Keratinocyte (primary cell): ENCODE data around the gene ITGBL1. TPM values are rescaled to one million over a fixed set of nuclear protein-coding genes. Genes with fewer than 3 reads are reported as not detected.

Experiments
- DNase-seq: peaks from one replicate; pipeline ENCODE4 v3.0.0-alpha.2; 2011; ENCODE audit warnings: low read depth, missing footprints, low spot score
- FAIRE-seq: peaks from 2 replicates; lab custom pipeline; 2011; peaks lifted over from hg19 to GRCh38; lab: Jason Lieb, UNC
- H2AFZ ChIP-seq: 2 replicates; pipeline ENCODE4 v1.6.0; 2012; ENCODE audit warnings: low read length, control low read depth, inconsistent platforms; ENCODE audit not compliant: control insufficient read depth
- H3K27ac ChIP-seq: 2 replicates; pipeline ENCODE4 v1.5.1; 2011; ENCODE audit warnings: low read length; ENCODE audit not compliant: control insufficient read depth, insufficient read depth
- H3K27me3 ChIP-seq: 3 replicates; pipeline ENCODE4 v1.6.0; 2011; ENCODE audit warnings: low read length; ENCODE audit not compliant: control insufficient read depth, insufficient read depth; ENCODE audit errors: extremely low read depth
- H3K36me3 ChIP-seq, 2 experiments: 2 replicates in 1 of 2; 3 replicates in 1 of 2; pipeline ENCODE4 v1.5.1; 2011; ENCODE audit warnings: low read length in 2 of 2, mild to moderate bottlenecking in 1 of 2; ENCODE audit not compliant: control insufficient read depth in 2 of 2, insufficient read depth in 2 of 2; ENCODE audit errors: extremely low read depth in 1 of 2
- H3K4me1 ChIP-seq: 3 replicates; pipeline ENCODE4 v1.5.1; 2011; ENCODE audit warnings: low read length; ENCODE audit not compliant: control insufficient read depth, insufficient read depth; ENCODE audit errors: extremely low read depth
- H3K4me2 ChIP-seq: 3 replicates; pipeline ENCODE4 v1.6.0; 2011; ENCODE audit warnings: low read depth, low read length; ENCODE audit not compliant: control insufficient read depth, insufficient read depth; ENCODE audit errors: extremely low read depth
- H3K4me3 ChIP-seq, 3 experiments: fragments of 200-600 bp in 1 of 3; sonication (generic) in 1 of 3; 2 replicates in 2 of 3; 3 replicates in 1 of 3; pipeline ENCODE4 v1.5.1; 2011 to 2016; ENCODE audit warnings: low read length in 3 of 3, mild to moderate bottlenecking in 3 of 3, control low read depth in 2 of 3, inconsistent platforms in 1 of 3, low read depth in 1 of 3, mixed read lengths in 1 of 3, mixed run types in 1 of 3, moderate library complexity in 1 of 3; ENCODE audit not compliant: control insufficient read depth in 2 of 3, insufficient read depth in 2 of 3; ENCODE audit errors: extremely low read depth in 1 of 3
- H3K79me2 ChIP-seq: 2 replicates; pipeline ENCODE4 v1.6.0; 2012; ENCODE audit warnings: low read length; ENCODE audit not compliant: control insufficient read depth, insufficient read depth
- H3K9ac ChIP-seq: 3 replicates; pipeline ENCODE4 v1.6.0; 2011; ENCODE audit warnings: low read length; ENCODE audit not compliant: control insufficient read depth, insufficient read depth; ENCODE audit errors: extremely low read depth
- H3K9me1 ChIP-seq: 3 replicates; pipeline ENCODE4 v1.6.0; 2011; ENCODE audit warnings: low read length; ENCODE audit not compliant: control insufficient read depth, insufficient read depth; ENCODE audit errors: extremely low read depth
- H3K9me3 ChIP-seq: 2 replicates; pipeline ENCODE4 v1.5.1; 2012; ENCODE audit warnings: low read depth, low read length; ENCODE audit not compliant: control insufficient read depth
- H4K20me1 ChIP-seq: 3 replicates; pipeline ENCODE4 v1.6.0; 2011; ENCODE audit warnings: low read length; ENCODE audit not compliant: control insufficient read depth, insufficient read depth; ENCODE audit errors: extremely low read depth
- EZH2 ChIP-seq: IDR thresholded peaks from one replicate; pipeline ENCODE4 v1.6.1; 2012; ENCODE audit warnings: inconsistent platforms, mild to moderate bottlenecking, low read length, moderate library complexity
- dilution Hi-C: fragments of 300-500 bp; cut with MboI; formaldehyde crosslinking; loops from one replicate; pipeline ENCODE4 v1.7.0; 2020; ENCODE audit warnings: low sequenced_read_pairs; ENCODE audit not compliant: extremely low pct_ligation_motif_present
- polyA plus RNA-seq, 5 experiments: library from polyadenylated mRNA; depleted of rRNA in 3 of 5; stranded (reverse) in 3 of 5; stranded (forward) in 1 of 5; unstranded in 1 of 5; fragments of >200 nt; gene quantifications; 1 replicate in 1 of 5; 2 replicates in 3 of 5; 3 replicates in 1 of 5; pipeline versions ENCODE4 v1.2.1 to v1.2.3, GENCODE V29; 2011 to 2012; ENCODE audit warnings: missing spikeins in 2 of 5, low read depth in 1 of 5, low replicate concordance in 1 of 5
- TF ChIP-seq, protein P1 (sequence below), 3 experiments: IDR thresholded peaks in 1 of 3; conservative IDR thresholded peaks in 1 of 3; optimal IDR thresholded peaks in 1 of 3; 2 replicates in 2 of 3; 3 replicates in 1 of 3; pipeline versions ENCODE3 to v1.5.1; 2011; ENCODE audit warnings: low read length in 3 of 3, mild to moderate bottlenecking in 3 of 3, moderate library complexity in 2 of 3, control low read depth in 1 of 3, inconsistent platforms in 1 of 3; ENCODE audit not compliant: insufficient read depth in 2 of 3; ENCODE audit errors: extremely low read depth in 1 of 3

ITGBL1 gene
- polyA plus RNA-seq, 1 donor (not counting 4 experiments of a cell fraction or from before 2014, with no cell fraction given), result 2.1 TPM

DNA sequence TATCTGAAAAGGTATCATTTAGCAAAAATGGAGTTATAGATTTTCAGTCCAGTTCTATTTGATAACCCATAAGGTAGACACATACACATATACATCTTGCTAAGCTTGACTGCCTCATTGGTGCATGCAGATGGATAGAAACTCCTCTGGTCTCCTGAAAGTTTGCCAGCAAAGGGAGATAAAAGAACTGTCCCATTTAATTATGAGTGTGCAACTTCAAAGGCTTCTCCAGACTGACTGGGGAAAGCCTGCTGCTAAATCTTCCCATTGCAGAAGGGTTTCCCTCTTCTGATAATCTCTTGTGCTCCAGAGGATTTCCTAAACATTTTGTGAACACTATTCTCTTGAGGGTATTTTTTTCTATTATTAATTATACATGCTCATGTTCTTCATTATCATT, 131.9 kb downstream of the ITGBL1 start:
- H3K9me1 ChIP-seq, result no peaks in the 10 kb centered on the region
- H2AFZ ChIP-seq, result no peak overlapping the region
- TF ChIP-seq EZH2, result no peak
- TF ChIP-seq, protein P1, sequence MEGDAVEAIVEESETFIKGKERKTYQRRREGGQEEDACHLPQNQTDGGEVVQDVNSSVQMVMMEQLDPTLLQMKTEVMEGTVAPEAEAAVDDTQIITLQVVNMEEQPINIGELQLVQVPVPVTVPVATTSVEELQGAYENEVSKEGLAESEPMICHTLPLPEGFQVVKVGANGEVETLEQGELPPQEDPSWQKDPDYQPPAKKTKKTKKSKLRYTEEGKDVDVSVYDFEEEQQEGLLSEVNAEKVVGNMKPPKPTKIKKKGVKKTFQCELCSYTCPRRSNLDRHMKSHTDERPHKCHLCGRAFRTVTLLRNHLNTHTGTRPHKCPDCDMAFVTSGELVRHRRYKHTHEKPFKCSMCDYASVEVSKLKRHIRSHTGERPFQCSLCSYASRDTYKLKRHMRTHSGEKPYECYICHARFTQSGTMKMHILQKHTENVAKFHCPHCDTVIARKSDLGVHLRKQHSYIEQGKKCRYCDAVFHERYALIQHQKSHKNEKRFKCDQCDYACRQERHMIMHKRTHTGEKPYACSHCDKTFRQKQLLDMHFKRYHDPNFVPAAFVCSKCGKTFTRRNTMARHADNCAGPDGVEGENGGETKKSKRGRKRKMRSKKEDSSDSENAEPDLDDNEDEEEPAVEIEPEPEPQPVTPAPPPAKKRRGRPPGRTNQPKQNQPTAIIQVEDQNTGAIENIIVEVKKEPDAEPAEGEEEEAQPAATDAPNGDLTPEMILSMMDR (optimal IDR thresholded peaks at IDR 0.05 in 1 of 3, IDR thresholded peaks at IDR 0.05 in 1 of 3, conservative IDR thresholded peaks at IDR 0.05 in 1 of 3; ENCODE audit: extremely low read depth in 1 of 3, insufficient read depth in 2 of 3, low read length in 3 of 3), result no peak
- H3K4me3 ChIP-seq, result no peak overlapping the region
- H3K4me1 ChIP-seq, result no peaks in the 10 kb centered on the region
- H3K27me3 ChIP-seq, result no peaks in the 10 kb centered on the region
- H3K36me3 ChIP-seq, result no peaks in the 10 kb centered on the region
- no peaks in the 10 kb centered on the region for H3K79me2 ChIP-seq
- no peak overlapping the region for H3K4me2 ChIP-seq
- H4K20me1 ChIP-seq, result no peaks in the 10 kb centered on the region
- dilution Hi-C loops, result no loop called here
- H3K9me3 ChIP-seq, result no peaks in the 10 kb centered on the region
- no peak overlapping the region for H3K9ac ChIP-seq
- no peak for DNase-seq
- H3K27ac ChIP-seq, result no peak overlapping the region
- no peak for FAIRE-seq

DNA sequence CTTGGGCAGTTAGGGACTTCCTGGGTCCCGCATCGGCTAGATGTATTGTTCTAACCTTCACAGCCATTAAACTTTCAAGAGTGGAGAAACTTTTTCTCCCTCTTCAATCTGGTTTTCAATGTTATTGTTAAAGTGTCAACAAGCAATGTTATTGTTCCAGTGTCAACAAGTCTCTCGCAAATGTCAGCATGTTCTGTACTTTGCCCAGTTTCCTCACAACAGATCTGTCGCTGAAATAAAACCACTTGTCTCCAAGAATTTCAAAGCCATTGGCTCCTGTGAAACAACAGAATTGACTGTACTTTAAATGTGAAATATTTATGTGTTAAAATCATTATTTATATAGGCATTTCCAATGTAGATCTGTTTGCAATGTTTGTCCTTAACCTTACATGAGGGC, 138.0 kb downstream of the ITGBL1 start:
- Histone ChIP-seq H3K9ac (no peak overlapping the region), H3K27ac (no peak overlapping the region), H3K4me1 (no peaks in the 10 kb centered on the region), H3K9me3 (no peaks in the 10 kb centered on the region), H3K9me1 (no peaks in the 10 kb centered on the region), H3K4me2 (no peak overlapping the region), H4K20me1 (no peaks in the 10 kb centered on the region), H2AFZ (no peak overlapping the region), H3K27me3 (no peaks in the 10 kb centered on the region), H3K4me3 (no peak overlapping the region), H3K79me2 (no peaks in the 10 kb centered on the region), H3K36me3 (no peaks in the 10 kb centered on the region)
- TF ChIP-seq, protein P1 (optimal IDR thresholded peaks at IDR 0.05 in 1 of 3, IDR thresholded peaks at IDR 0.05 in 1 of 3, conservative IDR thresholded peaks at IDR 0.05 in 1 of 3; ENCODE audit: extremely low read depth in 1 of 3, insufficient read depth in 2 of 3, low read length in 3 of 3), result no peak
- TF ChIP-seq EZH2, result no peak
- DNase-seq (no peak), FAIRE-seq (no peak)
- dilution Hi-C loops, result no loop called here
